GM12878 (cell line): ENCODE data around the gene RCAN1. TPM values are rescaled to one million over a fixed set of nuclear protein-coding genes. Genes with fewer than 3 reads are reported as not detected.
A peak's percentile ranks its signal among the peaks of the same experiment; 100 is the strongest.

Experiments used
- ATF7 ChIP-seq: fragments of 450-650 bp; IDR thresholded peaks from 2 replicates; pipeline ENCODE4 v1.6.1; 2016; ENCODE audit warnings: low read depth, mild to moderate bottlenecking
- BACH1 ChIP-seq: fragments of 450-650 bp; IDR thresholded peaks from 2 replicates; pipeline ENCODE4 v1.6.1; 2017; ENCODE audit warnings: mild to moderate bottlenecking, borderline replicate concordance
- BCL11A ChIP-seq: IDR thresholded peaks from 2 replicates; pipeline ENCODE4 v1.6.1; 2011; ENCODE audit warnings: low read depth, low read length
- CBX3 ChIP-seq: fragments of 200-600 bp; sonication (generic); IDR thresholded peaks from 2 replicates; pipeline ENCODE4 v1.6.1; 2016; ENCODE audit warnings: low read depth, borderline replicate concordance
- CREM ChIP-seq: IDR thresholded peaks from 2 replicates; pipeline ENCODE4 v1.6.1; 2014; ENCODE audit warnings: antibody characterized with exemption, low read depth
- HDAC2 ChIP-seq: fragments of 200-600 bp; sonication (generic); IDR thresholded peaks from 2 replicates; pipeline ENCODE4 v1.6.1; 2017
- HDAC6 ChIP-seq: fragments of 200-600 bp; sonication (generic); IDR thresholded peaks from one replicate; pipeline ENCODE4 v1.8.0; 2017; ENCODE audit warnings: antibody characterized with exemption; ENCODE audit not compliant: unreplicated experiment
- KDM1A ChIP-seq: fragments of 200-600 bp; sonication (generic); IDR thresholded peaks from 2 replicates; pipeline ENCODE4 v1.6.1; 2016; ENCODE audit warnings: borderline replicate concordance
- MTA3 ChIP-seq: IDR thresholded peaks from 2 replicates; pipeline ENCODE4 v1.6.1; 2012; ENCODE audit warnings: low read length, inconsistent platforms, borderline replicate concordance
- MYB ChIP-seq: fragments of 150-350 bp; IDR thresholded peaks from 2 replicates; pipeline ENCODE4 v1.6.1; 2014; ENCODE audit warnings: mild to moderate bottlenecking, low read depth, low read length, borderline replicate concordance
- NR2C2 ChIP-seq: IDR thresholded peaks from 2 replicates; pipeline ENCODE4 v1.6.1; 2011; ENCODE audit warnings: borderline replicate concordance, low read depth; ENCODE audit not compliant: control insufficient read depth, insufficient read length
- SMAD1 ChIP-seq: fragments of 450-650 bp; IDR thresholded peaks from 2 replicates; pipeline ENCODE4 v1.6.1; 2018; ENCODE audit warnings: mild to moderate bottlenecking, low read depth; ENCODE audit not compliant: partially characterized antibody
- SP1 ChIP-seq: IDR thresholded peaks from one replicate; pipeline ENCODE4 v1.6.1; 2011; ENCODE audit warnings: low read depth, low read length
- SPI1 ChIP-seq: IDR thresholded peaks from 2 replicates; pipeline ENCODE4 v1.6.1; 2011; ENCODE audit warnings: low read depth, mild to moderate bottlenecking, low read length, moderate library complexity, borderline replicate concordance; ENCODE audit not compliant: insufficient read depth
- STAT1 ChIP-seq: fragments of 450-650 bp; conservative IDR thresholded peaks from 2 replicates; pipeline ENCODE4 v1.6.1; 2014; ENCODE audit warnings: antibody characterized with exemption, mild to moderate bottlenecking
- TCF12 ChIP-seq: IDR thresholded peaks from 2 replicates; pipeline ENCODE4 v1.6.1; 2011; ENCODE audit warnings: low read depth, mild to moderate bottlenecking, low read length
- TCF7 ChIP-seq: IDR thresholded peaks from 2 replicates; pipeline ENCODE4 v1.6.1; 2014; ENCODE audit warnings: antibody characterized with exemption, borderline replicate concordance
- ZNF207 ChIP-seq: fragments of 450-650 bp; IDR thresholded peaks from 2 replicates; pipeline ENCODE4 v1.6.1; 2014; ENCODE audit warnings: antibody characterized with exemption, mild to moderate bottlenecking, borderline replicate concordance
- ZNF384 ChIP-seq: IDR thresholded peaks from 2 replicates; pipeline ENCODE4 v1.6.1; 2012; ENCODE audit warnings: low read depth, mild to moderate bottlenecking, low read length, improper control_type of control experiment, borderline replicate concordance
- ZNF622 ChIP-seq: fragments of 450-650 bp; IDR thresholded peaks from 2 replicates; pipeline ENCODE4 v1.6.1; 2017; ENCODE audit warnings: mild to moderate bottlenecking, inconsistent platforms
- ZSCAN29 ChIP-seq: fragments of 450-650 bp; IDR thresholded peaks from 2 replicates; pipeline ENCODE4 v1.6.1; 2017; ENCODE audit warnings: mild to moderate bottlenecking, moderate library complexity
- polyA plus RNA-seq, 11 experiments: library from polyadenylated mRNA; depleted of rRNA in 4 of 11; unstranded in 6 of 11; stranded (reverse) in 5 of 11; fragments of >200 nt; fragmentation: Nextera tagmentation in 4 of 11; fragmentation: Illumina TruSeq in 1 of 11; extraction: Ambion mirVana in 4 of 11; extraction: Trizol in 1 of 11; gene quantifications; 1 replicate in 1 of 11; 2 replicates in 10 of 11; pipeline versions ENCODE4 v1.2.1 to v1.2.3, GENCODE V29; 2011 to 2016; ENCODE audit warnings: inconsistent platforms in 2 of 11, missing spikeins in 2 of 11, low read depth in 1 of 11
- total RNA-seq, 4 experiments: library from RNA; depleted of rRNA in 3 of 4; stranded (reverse); fragments of >200 nt in 3 of 4; fragmentation: Illumina TruSeq in 1 of 4; extraction: Trizol in 1 of 4; gene quantifications; 2 replicates each; pipeline versions ENCODE4 v1.2.1 to v1.2.3, GENCODE V29; 2013 to 2021
- TF ChIP-seq, protein P1 (sequence below): fragments of 450-650 bp; IDR thresholded peaks from 2 replicates; pipeline ENCODE4 v1.6.1; 2014; ENCODE audit warnings: mild to moderate bottlenecking
- TF ChIP-seq, protein P2 (sequence below): IDR thresholded peaks from 2 replicates; pipeline ENCODE4 v1.6.1; 2012; ENCODE audit warnings: improper control_type of control experiment, low read depth, low read length; ENCODE audit not compliant: insufficient replicate concordance
- TF ChIP-seq, protein P3 (sequence below): fragments of 450-650 bp; conservative IDR thresholded peaks from 2 replicates; pipeline ENCODE4 v1.6.1; 2017; ENCODE audit warnings: mild to moderate bottlenecking, moderate library complexity

The RCAN1 gene
- total and polyA plus RNA-seq, 10 of the 15 experiments (the other 5 are each of a cell fraction or from before 2014, with no cell fraction given): 2.8 to 12.9 (median 10.5) TPM

DNA sequence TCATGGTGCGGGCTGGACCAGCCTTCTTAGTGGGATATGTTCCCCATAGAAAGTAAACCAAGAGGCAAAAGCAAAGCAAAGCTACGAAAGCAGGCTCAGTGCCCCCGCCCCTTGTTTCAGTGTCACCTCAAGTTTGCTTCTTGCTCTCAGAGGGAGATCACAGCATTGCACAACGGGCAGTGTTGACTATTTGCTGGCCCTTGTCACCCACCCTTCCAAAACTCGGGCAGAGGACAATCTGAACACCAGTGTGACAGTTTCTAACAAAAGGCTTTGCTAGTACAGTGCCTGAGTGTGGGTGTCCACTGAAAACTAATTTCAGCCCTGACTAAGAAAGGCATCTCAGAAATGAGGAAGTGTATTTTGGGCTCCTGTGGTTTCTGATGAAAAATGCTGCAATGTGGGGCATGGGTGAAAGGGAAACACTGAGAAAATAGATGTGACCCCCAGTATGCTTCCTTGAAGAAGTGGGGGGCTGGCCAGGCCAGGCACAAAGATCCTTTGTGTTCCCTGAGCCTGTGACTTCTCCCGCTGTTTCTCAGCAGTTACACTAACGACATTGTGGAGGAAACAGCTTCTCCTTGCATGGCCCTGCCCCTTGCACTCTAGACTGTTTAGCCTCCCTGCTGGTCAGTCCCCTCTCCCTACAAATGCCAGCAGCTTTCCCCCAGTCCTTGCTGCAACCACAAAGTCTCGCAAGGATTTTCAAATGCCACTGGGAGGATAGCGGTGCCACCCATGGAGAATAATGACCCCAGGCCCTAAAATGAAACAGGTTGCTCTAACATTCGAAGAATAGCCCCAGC, 69.6 kb downstream of the RCAN1 start (continued):
- TF ChIP-seq ZSCAN29: no peak
- no peak for TF ChIP-seq CBX3
- TF ChIP-seq BCL11A: peak; percentile 94
- TF ChIP-seq ZNF622: no peak
- TF ChIP-seq ZNF384: no peak
- TF ChIP-seq ATF7: peak; percentile 61
- peak; percentile 79 for TF ChIP-seq SP1
- no peak for TF ChIP-seq HDAC2
- no peak for TF ChIP-seq HDAC6
- no peak for TF ChIP-seq KDM1A
- TF ChIP-seq TCF12: peak; percentile 65
- TF ChIP-seq BACH1: peak; percentile 68; the same call in 1 of the 2 replicates
- TF ChIP-seq NR2C2: no peak
- TF ChIP-seq TCF7: no peak; the same call in 1 of the 2 replicates
- TF ChIP-seq SPI1: peak; percentile 100
- TF ChIP-seq, protein P1, sequence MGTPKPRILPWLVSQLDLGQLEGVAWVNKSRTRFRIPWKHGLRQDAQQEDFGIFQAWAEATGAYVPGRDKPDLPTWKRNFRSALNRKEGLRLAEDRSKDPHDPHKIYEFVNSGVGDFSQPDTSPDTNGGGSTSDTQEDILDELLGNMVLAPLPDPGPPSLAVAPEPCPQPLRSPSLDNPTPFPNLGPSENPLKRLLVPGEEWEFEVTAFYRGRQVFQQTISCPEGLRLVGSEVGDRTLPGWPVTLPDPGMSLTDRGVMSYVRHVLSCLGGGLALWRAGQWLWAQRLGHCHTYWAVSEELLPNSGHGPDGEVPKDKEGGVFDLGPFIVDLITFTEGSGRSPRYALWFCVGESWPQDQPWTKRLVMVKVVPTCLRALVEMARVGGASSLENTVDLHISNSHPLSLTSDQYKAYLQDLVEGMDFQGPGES: no peak
- TF ChIP-seq, protein P2, sequence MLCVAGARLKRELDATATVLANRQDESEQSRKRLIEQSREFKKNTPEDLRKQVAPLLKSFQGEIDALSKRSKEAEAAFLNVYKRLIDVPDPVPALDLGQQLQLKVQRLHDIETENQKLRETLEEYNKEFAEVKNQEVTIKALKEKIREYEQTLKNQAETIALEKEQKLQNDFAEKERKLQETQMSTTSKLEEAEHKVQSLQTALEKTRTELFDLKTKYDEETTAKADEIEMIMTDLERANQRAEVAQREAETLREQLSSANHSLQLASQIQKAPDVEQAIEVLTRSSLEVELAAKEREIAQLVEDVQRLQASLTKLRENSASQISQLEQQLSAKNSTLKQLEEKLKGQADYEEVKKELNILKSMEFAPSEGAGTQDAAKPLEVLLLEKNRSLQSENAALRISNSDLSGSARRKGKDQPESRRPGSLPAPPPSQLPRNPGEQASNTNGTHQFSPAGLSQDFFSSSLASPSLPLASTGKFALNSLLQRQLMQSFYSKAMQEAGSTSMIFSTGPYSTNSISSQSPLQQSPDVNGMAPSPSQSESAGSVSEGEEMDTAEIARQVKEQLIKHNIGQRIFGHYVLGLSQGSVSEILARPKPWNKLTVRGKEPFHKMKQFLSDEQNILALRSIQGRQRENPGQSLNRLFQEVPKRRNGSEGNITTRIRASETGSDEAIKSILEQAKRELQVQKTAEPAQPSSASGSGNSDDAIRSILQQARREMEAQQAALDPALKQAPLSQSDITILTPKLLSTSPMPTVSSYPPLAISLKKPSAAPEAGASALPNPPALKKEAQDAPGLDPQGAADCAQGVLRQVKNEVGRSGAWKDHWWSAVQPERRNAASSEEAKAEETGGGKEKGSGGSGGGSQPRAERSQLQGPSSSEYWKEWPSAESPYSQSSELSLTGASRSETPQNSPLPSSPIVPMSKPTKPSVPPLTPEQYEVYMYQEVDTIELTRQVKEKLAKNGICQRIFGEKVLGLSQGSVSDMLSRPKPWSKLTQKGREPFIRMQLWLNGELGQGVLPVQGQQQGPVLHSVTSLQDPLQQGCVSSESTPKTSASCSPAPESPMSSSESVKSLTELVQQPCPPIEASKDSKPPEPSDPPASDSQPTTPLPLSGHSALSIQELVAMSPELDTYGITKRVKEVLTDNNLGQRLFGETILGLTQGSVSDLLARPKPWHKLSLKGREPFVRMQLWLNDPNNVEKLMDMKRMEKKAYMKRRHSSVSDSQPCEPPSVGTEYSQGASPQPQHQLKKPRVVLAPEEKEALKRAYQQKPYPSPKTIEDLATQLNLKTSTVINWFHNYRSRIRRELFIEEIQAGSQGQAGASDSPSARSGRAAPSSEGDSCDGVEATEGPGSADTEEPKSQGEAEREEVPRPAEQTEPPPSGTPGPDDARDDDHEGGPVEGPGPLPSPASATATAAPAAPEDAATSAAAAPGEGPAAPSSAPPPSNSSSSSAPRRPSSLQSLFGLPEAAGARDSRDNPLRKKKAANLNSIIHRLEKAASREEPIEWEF: no peak
- no peak for TF ChIP-seq MYB
- TF ChIP-seq, protein P3, sequence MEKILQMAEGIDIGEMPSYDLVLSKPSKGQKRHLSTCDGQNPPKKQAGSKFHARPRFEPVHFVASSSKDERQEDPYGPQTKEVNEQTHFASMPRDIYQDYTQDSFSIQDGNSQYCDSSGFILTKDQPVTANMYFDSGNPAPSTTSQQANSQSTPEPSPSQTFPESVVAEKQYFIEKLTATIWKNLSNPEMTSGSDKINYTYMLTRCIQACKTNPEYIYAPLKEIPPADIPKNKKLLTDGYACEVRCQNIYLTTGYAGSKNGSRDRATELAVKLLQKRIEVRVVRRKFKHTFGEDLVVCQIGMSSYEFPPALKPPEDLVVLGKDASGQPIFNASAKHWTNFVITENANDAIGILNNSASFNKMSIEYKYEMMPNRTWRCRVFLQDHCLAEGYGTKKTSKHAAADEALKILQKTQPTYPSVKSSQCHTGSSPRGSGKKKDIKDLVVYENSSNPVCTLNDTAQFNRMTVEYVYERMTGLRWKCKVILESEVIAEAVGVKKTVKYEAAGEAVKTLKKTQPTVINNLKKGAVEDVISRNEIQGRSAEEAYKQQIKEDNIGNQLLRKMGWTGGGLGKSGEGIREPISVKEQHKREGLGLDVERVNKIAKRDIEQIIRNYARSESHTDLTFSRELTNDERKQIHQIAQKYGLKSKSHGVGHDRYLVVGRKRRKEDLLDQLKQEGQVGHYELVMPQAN: peak; percentile 53
- TF ChIP-seq ZNF207: 0 out of 2 replicates have a peak, but pooled peaks have one; percentile 82
- TF ChIP-seq SMAD1: no peak
- TF ChIP-seq CREM: peak; percentile 89
- peak; percentile 94; the same call in 1 of the 2 replicates for TF ChIP-seq MTA3
- TF ChIP-seq STAT1: no peak
